GM12878 (cell line): ENCODE results near the gene PCED1B. TPM values are rescaled to one million over a fixed set of nuclear protein-coding genes. Genes with fewer than 3 reads are reported as not detected.

ENCODE experiments used
- ATAC-seq: fragments of 200-7000 bp; cut with Tn5 transposase; 3 replicates; pipeline ENCODE4 v1.9.1; 2020; ENCODE audit warnings: mild to moderate bottlenecking, moderate library complexity
- BruUV-seq: library from RNA; stranded (reverse); fragments of 400-500 nt; replicated peaks from 2 replicates; lab custom pipeline; 2021; lab: Mats Ljungman, UMichigan
- CTCF ChIA-PET: fragments of 300-600 bp; sonication (Branson Sonifier 250); formaldehyde crosslinking; extraction: SDS; loops from one replicate; lab custom pipeline; 2021; ENCODE audit warnings: inconsistent platforms; lab: Yijun Ruan, JAX
- POLR2A ChIA-PET: fragments of 350-600 bp; formaldehyde crosslinking; extraction: SDS; loops from one replicate; lab custom pipeline; 2021; ENCODE audit warnings: inconsistent platforms; lab: Charles Lee
- RAD21 ChIA-PET: fragments of 300-600 bp; sonication (Branson Sonifier 250); formaldehyde crosslinking; loops from one replicate; lab custom pipeline; 2023; ENCODE audit warnings: antibody characterized with exemption; ENCODE audit not compliant: unreplicated experiment; lab: Charles Lee
- SMC1A ChIA-PET: fragments of 300-600 bp; sonication (Branson Sonifier 250); formaldehyde crosslinking; loops from one replicate; lab custom pipeline; 2023; ENCODE audit not compliant: unreplicated experiment, uncharacterized antibody; lab: Charles Lee
- DNase-seq: peaks from one replicate; pipeline ENCODE4 v3.0.0-alpha.2; 2011; ENCODE audit warnings: low read depth, low spot score
- FAIRE-seq: peaks from 3 replicates; lab custom pipeline; 2011; peaks lifted over from hg19 to GRCh38; lab: Jason Lieb, UNC
- H2AFZ ChIP-seq: 2 replicates; pipeline ENCODE4 v1.6.0; 2011; ENCODE audit warnings: low read depth, low read length, control low read depth; ENCODE audit not compliant: control insufficient read depth
- H3K27ac ChIP-seq: 2 replicates; pipeline ENCODE4 v1.5.1; 2011; ENCODE audit warnings: control low read depth; ENCODE audit not compliant: control insufficient read depth, insufficient read depth
- H3K27me3 ChIP-seq, 2 experiments: replicated peaks in 1 of 2; 2 replicates each; pipeline versions ENCODE4 v1.6.0 to v1.6.1; 2011; ENCODE audit warnings: low read length in 1 of 2; ENCODE audit not compliant: control insufficient read depth in 2 of 2, insufficient read depth in 2 of 2
- H3K36me3 ChIP-seq, 2 experiments: 2 replicates each; pipeline ENCODE4 v1.5.1; 2011; ENCODE audit warnings: low read length in 1 of 2; ENCODE audit not compliant: control insufficient read depth in 2 of 2, insufficient read depth in 2 of 2
- H3K4me1 ChIP-seq: 2 replicates; pipeline ENCODE4 v1.6.1; 2011; ENCODE audit warnings: mild to moderate bottlenecking, low read length, moderate library complexity, mixed read lengths; ENCODE audit not compliant: control insufficient read depth, insufficient read depth
- H3K4me2 ChIP-seq: 2 replicates; pipeline ENCODE4 v1.6.0; 2011; ENCODE audit warnings: control low read depth; ENCODE audit not compliant: control insufficient read depth, insufficient read depth
- H3K4me3 ChIP-seq: fragments of 200-600 bp; sonication (generic); 2 replicates; pipeline ENCODE4 v1.5.1; 2016
- H3K79me2 ChIP-seq: 2 replicates; pipeline ENCODE4 v1.6.0; 2011; ENCODE audit warnings: low read length; ENCODE audit not compliant: control insufficient read depth, insufficient read depth
- H3K9ac ChIP-seq: 2 replicates; pipeline ENCODE4 v1.8.0; 2011; ENCODE audit warnings: low read length, control low read depth, mixed read lengths; ENCODE audit not compliant: control insufficient read depth, insufficient read depth
- H3K9me3 ChIP-seq: replicated peaks from 3 replicates; pipeline ENCODE4 v1.5.1; 2011; ENCODE audit warnings: mild to moderate bottlenecking, low read length; ENCODE audit not compliant: control insufficient read depth, insufficient read depth
- H4K20me1 ChIP-seq: 2 replicates; pipeline ENCODE4 v1.6.0; 2011; ENCODE audit not compliant: control insufficient read depth, insufficient read depth
- ATF7 ChIP-seq: fragments of 450-650 bp; IDR thresholded peaks from 2 replicates; pipeline ENCODE4 v1.6.1; 2016; ENCODE audit warnings: low read depth, mild to moderate bottlenecking
- CREB1 ChIP-seq: IDR thresholded peaks from 2 replicates; pipeline ENCODE4 v1.6.1; 2012; ENCODE audit warnings: low read depth, mild to moderate bottlenecking, inconsistent platforms
- CTCF ChIP-seq, 3 experiments: IDR thresholded peaks in 2 of 3; conservative IDR thresholded peaks in 1 of 3; 2 replicates each; pipeline ENCODE4 v1.5.1; 2011; ENCODE audit warnings: low read depth in 3 of 3, low read length in 3 of 3, mild to moderate bottlenecking in 3 of 3, control low read depth in 2 of 3, moderate library complexity in 2 of 3, inconsistent platforms in 1 of 3, mixed read lengths in 1 of 3; ENCODE audit not compliant: control insufficient read depth in 2 of 3, insufficient read depth in 1 of 3; ENCODE audit errors: extremely low read depth in 1 of 3
- GATAD2B ChIP-seq: fragments of 450-650 bp; conservative IDR thresholded peaks from 2 replicates; pipeline ENCODE4 v1.6.1; 2017; ENCODE audit warnings: low read depth, mild to moderate bottlenecking, moderate library complexity
- MLLT1 ChIP-seq: fragments of 450-650 bp; IDR thresholded peaks from 2 replicates; pipeline ENCODE4 v1.6.1; 2016; ENCODE audit warnings: mild to moderate bottlenecking
- POLR2A ChIP-seq: IDR thresholded peaks from 2 replicates; pipeline ENCODE4 v1.6.1; 2011; ENCODE audit warnings: low read depth, mild to moderate bottlenecking, low read length
- WRNIP1 ChIP-seq: IDR thresholded peaks from 2 replicates; pipeline ENCODE4 v1.6.1; 2011; ENCODE audit warnings: low read depth, low read length, improper control_type of control experiment, borderline replicate concordance
- WGBS: methylation state at CpG from one replicate; pipeline ENCODE4 v1.1.6; 2016; ENCODE audit warnings: low lambda C conversion rate; ENCODE audit not compliant: insufficient replicate concordance, insufficient coverage; ENCODE audit errors: missing lambda C conversion rate; 5-methylcytosine and 5-hydroxymethylcytosine counted together
- in situ Hi-C: fragments of 300-500 bp; cut with MboI; formaldehyde crosslinking; loops from 9 replicates; pipeline ENCODE4 v1.14.3; 2018; ENCODE audit warnings: mixed read lengths
- intact Hi-C: fragments of 100-400 bp; cut with micrococcal nuclease; formaldehyde crosslinking; loops from one replicate; pipeline ENCODE4 v1.14.2; 2022; ENCODE audit not compliant: unreplicated experiment
- polyA plus RNA-seq, 11 experiments: library from polyadenylated mRNA; depleted of rRNA in 4 of 11; unstranded in 6 of 11; stranded (reverse) in 5 of 11; fragments of >200 nt; fragmentation: Nextera tagmentation in 4 of 11; fragmentation: Illumina TruSeq in 1 of 11; extraction: Ambion mirVana in 4 of 11; extraction: Trizol in 1 of 11; gene quantifications; 1 replicate in 1 of 11; 2 replicates in 10 of 11; pipeline versions ENCODE4 v1.2.1 to v1.2.3, GENCODE V29; 2011 to 2016; ENCODE audit warnings: inconsistent platforms in 2 of 11, missing spikeins in 2 of 11, low read depth in 1 of 11
- total RNA-seq, 4 experiments: library from RNA; depleted of rRNA in 3 of 4; stranded (reverse); fragments of >200 nt in 3 of 4; fragmentation: Illumina TruSeq in 1 of 4; extraction: Trizol in 1 of 4; gene quantifications; 2 replicates each; pipeline versions ENCODE4 v1.2.1 to v1.2.3, GENCODE V29; 2013 to 2021

PCED1B gene
- total and polyA plus RNA-seq, 10 of the 15 experiments (the other 5 are each of a cell fraction or from before 2014, with no cell fraction given): 0.80 to 8.8 (median 3.0) TPM

- intact Hi-C loops: no loop called here
These were observed 30.7 kb downstream of the PCED1B start for GRCh38 chr12:47110011-47110541.

More at GRCh38 chr12:47110011-47110541, 30.7 kb downstream of the PCED1B start:
- no peaks in the 10 kb centered on the region for H3K4me1 ChIP-seq
- no TSS peak for BruUV-seq
- SMC1A ChIA-PET: interaction anchor here (0.8 kb wide), 1 partner anchor 98 kb away, joined by 3 read pairs; no protein-coding TSS in a partner anchor
- H3K27me3 ChIP-seq: peaks cover 0 to 2% of the 10 kb centered on the region in 2 experiments; a peak in 2 of 4 replicates
- no peaks in the 10 kb centered on the region for H3K36me3 ChIP-seq
- POLR2A ChIA-PET: no interaction called here
- H3K9me3 ChIP-seq: no peaks in the 10 kb centered on the region
- CTCF ChIA-PET: interaction anchor here (1.5 kb wide), 1 partner anchor 201 kb away, joined by 3 read pairs; no protein-coding TSS in a partner anchor
- DNase-seq: no peak
- no peak for ATAC-seq
- 98% methylated on average over 2 of the region's 2 CpGs for WGBS
- no peak overlapping the region for H3K4me3 ChIP-seq
- in situ Hi-C loops: no loop called here
- no peak overlapping the region for H3K9ac ChIP-seq
- H2AFZ ChIP-seq: no peak overlapping the region
- H4K20me1 ChIP-seq: no peaks in the 10 kb centered on the region
- RAD21 ChIA-PET: no interaction called here
- no peak overlapping the region for H3K4me2 ChIP-seq
- FAIRE-seq: no peak
- no peak overlapping the region for H3K27ac ChIP-seq
- no peaks in the 10 kb centered on the region for H3K79me2 ChIP-seq
- no peak for TF ChIP-seq ATF7
- TF ChIP-seq MLLT1: no peak
- TF ChIP-seq WRNIP1: no peak
- no peak for TF ChIP-seq GATAD2B
- no peak for TF ChIP-seq POLR2A
- TF ChIP-seq CREB1: no peak
- TF ChIP-seq CTCF (IDR thresholded peaks at IDR 0.05 in 2 of 3, conservative IDR thresholded peaks at IDR 0.05 in 1 of 3; ENCODE audit: control insufficient read depth in 2 of 3, extremely low read depth in 1 of 3, insufficient read depth in 1 of 3, low read depth in 3 of 3, low read length in 3 of 3): no peak
- TF ChIP-seq, all 136 proteins: peak for 0
